Activated B cell treated with CpG ODN at 0.5 μM for 24 hours (primary cell): ENCODE results near the gene RPL11. TPM values are rescaled to one million over a fixed set of nuclear protein-coding genes. Genes with fewer than 3 reads are reported as not detected.

Experiments used
- ATAC-seq: fragments of 200-7000 bp; cut with Tn5 transposase; one replicate; pipeline ENCODE4 v1.10.0; 2021; ENCODE audit warnings: low read depth, mild to moderate bottlenecking, moderate library complexity
- CTCF ChIA-PET: fragments of 350-600 bp; sonication (Branson Sonifier 250); formaldehyde crosslinking; loops from one replicate; lab custom pipeline; 2021; ENCODE audit warnings: antibody characterized with exemption; lab: Charles Lee
- POLR2A ChIA-PET: fragments of 350-600 bp; sonication (Branson Sonifier 250); formaldehyde crosslinking; loops from one replicate; lab custom pipeline; 2021; ENCODE audit warnings: antibody characterized with exemption; lab: Charles Lee
- DNase-seq: peaks from one replicate; pipeline ENCODE4 v3.0.0; 2022
- H3K27ac Mint-ChIP-seq: one replicate; pipeline ENCODE4 v1.8.0; 2020; ENCODE audit warnings: mixed read lengths
- H3K27me3 Mint-ChIP-seq: one replicate; pipeline ENCODE4 v1.8.0; 2021; ENCODE audit warnings: mixed read lengths
- H3K36me3 Mint-ChIP-seq: one replicate; pipeline ENCODE4 v1.8.0; 2021; ENCODE audit warnings: low read depth, mixed read lengths
- H3K4me1 Mint-ChIP-seq: one replicate; pipeline ENCODE4 v1.8.0; 2021; ENCODE audit warnings: mixed read lengths
- H3K4me3 Mint-ChIP-seq: one replicate; pipeline ENCODE4 v1.8.0; 2020; ENCODE audit warnings: mild to moderate bottlenecking, mixed read lengths
- H3K9me3 Mint-ChIP-seq: one replicate; pipeline ENCODE4 v1.8.0; 2020; ENCODE audit warnings: mixed read lengths
- CTCF ChIP-seq: fragments of 200-600 bp; IDR thresholded peaks from one replicate; pipeline ENCODE4 v1.8.0; 2022; ENCODE audit warnings: antibody characterized with exemption, mild to moderate bottlenecking
- intact Hi-C: fragments of 100-400 bp; cut with micrococcal nuclease; formaldehyde crosslinking; loops from one replicate; pipeline ENCODE4 v1.15.1; 2024
- total RNA-seq: library from RNA; stranded (reverse); gene quantifications from 2 replicates; pipeline ENCODE4 v1.2.3, GENCODE V29; 2022

Gene RPL11
- total RNA-seq, 1 donor from 2014 or later: 1,956 TPM

DNA sequence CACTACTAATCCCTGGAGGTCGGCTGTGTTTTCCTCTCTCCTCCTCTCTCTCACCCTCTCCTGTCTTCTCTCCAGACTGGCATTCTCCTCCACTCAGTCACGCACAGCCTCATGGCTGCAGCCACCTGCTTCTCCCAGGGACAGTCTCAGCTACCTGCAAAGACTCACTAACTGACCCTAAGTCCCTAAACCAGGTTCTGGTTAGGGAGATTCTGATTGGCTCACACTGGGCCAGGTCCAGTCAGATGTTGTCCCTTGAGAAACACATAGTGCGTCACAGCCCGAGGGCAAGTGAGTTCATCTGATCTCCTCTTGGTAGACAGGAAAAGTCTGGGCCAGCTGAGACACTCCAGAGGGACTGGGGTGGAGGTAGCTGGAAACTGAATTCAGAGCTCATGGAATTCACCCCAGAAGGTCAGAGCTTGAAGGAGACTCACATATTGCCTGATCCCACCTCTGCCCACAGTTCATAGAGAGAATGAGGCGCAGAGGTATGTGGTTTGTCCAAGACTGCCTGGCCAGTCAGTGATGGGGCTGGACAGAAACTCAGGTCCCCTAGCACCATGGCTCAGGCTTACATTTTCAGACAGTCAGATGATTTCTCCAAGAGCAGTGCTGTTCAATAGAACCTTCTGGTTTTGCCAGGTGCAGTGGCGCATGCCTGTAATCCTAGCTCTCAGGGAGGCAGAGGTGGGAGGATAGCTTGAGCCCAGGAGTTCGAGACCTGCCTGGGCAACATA, 40.4 kb upstream of the RPL11 start:
- no peak for TF ChIP-seq CTCF
- ATAC-seq (no peak), DNase-seq (no peak)
- Mint-ChIP-seq H3K4me1 (peaks cover 3% of the 10 kb centered on the region), H3K27ac (no peak overlapping the region), H3K4me3 (no peak overlapping the region), H3K9me3 (no peaks in the 10 kb centered on the region), H3K36me3 (no peaks in the 10 kb centered on the region), H3K27me3 (no peaks in the 10 kb centered on the region)
- ChIA-PET POLR2A (no interaction called here), CTCF (interaction anchor here (1.5 kb wide), 1 partner anchor 106 kb away, joined by 3 read pairs; no protein-coding TSS in a partner anchor)
- intact Hi-C loops: no loop called here

GRCh38 chr1:23657659-23658275, 33.8 kb upstream of the RPL11 start:
- Mint-ChIP-seq H3K36me3 (no peaks in the 10 kb centered on the region), H3K27me3 (peaks cover 3% of the 10 kb centered on the region)

GRCh38 chr1:23660671-23661070, 30.9 kb upstream of the RPL11 start:
- Mint-ChIP-seq H3K4me3 (no peak overlapping the region), H3K27ac (no peak overlapping the region), H3K4me1 (peaks cover 4% of the 10 kb centered on the region), H3K9me3 (no peaks in the 10 kb centered on the region), H3K27me3 (peaks cover 3% of the 10 kb centered on the region), H3K36me3 (no peaks in the 10 kb centered on the region)
- DNase-seq (no peak), ATAC-seq (no peak)
- TF ChIP-seq CTCF: no peak
- CTCF ChIA-PET: no interaction called here
- intact Hi-C loops: loop anchor here (10.0 kb wide), 1 partner anchor 446 kb away; the partner anchor contains the start of gene HTR1D
- POLR2A ChIA-PET: no interaction called here

More at GRCh38 chr1:23657659-23658275, 33.8 kb upstream of the RPL11 start:
- intact Hi-C loops: no loop called here
- no peak for TF ChIP-seq CTCF
- CTCF ChIA-PET: interaction anchor here (0.7 to 2.1 kb wide), 5 partner anchors 10 to 191 kb away, joined by 3 to 7 read pairs (median 5); partner anchors contain the start of gene RPL11
- no peak overlapping the region for H3K4me3 Mint-ChIP-seq
- no peaks in the 10 kb centered on the region for H3K4me1 Mint-ChIP-seq
- DNase-seq (peak; percentile 32), ATAC-seq (peak; percentile 68)
- no peak overlapping the region for H3K27ac Mint-ChIP-seq
- H3K9me3 Mint-ChIP-seq: no peaks in the 10 kb centered on the region
- POLR2A ChIA-PET: interaction anchor here (0.7 kb wide), 1 partner anchor 34 kb away, joined by 3 read pairs; the partner anchor contains the start of gene RPL11

- no peak for TF ChIP-seq CTCF
- no peak for DNase-seq
- H3K27me3 Mint-ChIP-seq: peaks cover 3% of the 10 kb centered on the region
- no peak overlapping the region for H3K27ac Mint-ChIP-seq
- H3K36me3 Mint-ChIP-seq: no peaks in the 10 kb centered on the region
- H3K4me1 Mint-ChIP-seq: peaks cover 4% of the 10 kb centered on the region
- ChIA-PET POLR2A (no interaction called here), CTCF (interaction anchor here (0.6 to 0.8 kb wide), 3 partner anchors 29 to 167 kb away, joined by 3 to 4 read pairs (median 4); no protein-coding TSS in a partner anchor)
- H3K4me3 Mint-ChIP-seq: no peak overlapping the region
- intact Hi-C loops: loop anchor here (10.0 kb wide), 1 partner anchor 447 kb away; the partner anchor contains the start of gene HTR1D
- ATAC-seq: no peak
- no peaks in the 10 kb centered on the region for H3K9me3 Mint-ChIP-seq
Measured at GRCh38 chr1:23661887-23662286, 29.7 kb upstream of the RPL11 start.
